22Rv1 (cell line): ENCODE results near the gene LAMB4.

ENCODE experiments used
- CTCF ChIP-seq: fragments of 450-650 bp; IDR thresholded peaks from 2 replicates; pipeline ENCODE4 v1.5.1; 2017; ENCODE audit warnings: mild to moderate bottlenecking
- ZFX ChIP-seq: fragments of 450-650 bp; IDR thresholded peaks from 2 replicates; pipeline ENCODE4 v1.6.1; 2017; ENCODE audit warnings: antibody characterized with exemption, borderline replicate concordance

DNA sequence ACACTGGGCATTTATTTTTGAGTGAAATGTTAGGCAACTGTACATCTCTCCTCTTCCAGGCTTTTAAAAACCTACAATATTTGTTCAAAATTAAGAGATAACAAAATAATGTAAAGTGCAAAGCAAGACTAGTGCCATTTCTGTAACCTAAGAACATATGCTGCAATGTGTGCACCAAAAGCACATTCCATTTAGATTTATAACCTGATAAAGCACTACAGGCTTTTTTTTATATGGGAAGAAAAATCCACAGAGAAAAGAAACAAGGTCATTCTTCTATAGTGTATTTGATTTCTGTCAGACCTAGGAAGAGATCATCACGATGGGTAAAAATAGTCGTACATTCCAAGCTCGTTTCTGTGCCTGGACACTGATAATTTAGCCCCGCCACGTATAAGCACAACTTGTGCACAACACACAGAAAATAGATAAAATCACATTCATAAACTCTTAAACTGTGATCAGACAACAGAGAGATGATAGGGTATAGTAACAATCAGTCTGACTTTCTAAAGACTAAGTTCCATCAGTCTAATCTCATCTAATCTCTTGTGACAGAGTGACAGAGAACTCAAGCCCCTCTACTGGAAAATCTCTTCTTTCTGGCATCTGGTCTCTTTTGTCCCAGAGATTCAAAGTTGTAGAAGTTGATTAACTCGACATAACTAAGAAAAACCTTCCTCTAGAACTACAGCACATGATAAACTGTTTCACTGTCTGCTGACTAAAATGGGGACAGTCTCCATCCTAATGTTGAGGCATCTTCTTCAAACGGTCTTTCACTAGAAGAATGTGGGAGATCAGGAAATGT lies 133.9 kb downstream of the LAMB4 start:
- TF ChIP-seq CTCF (no peak), ZFX (no peak)
